ENCODE data around the gene UBP1.
"Not testable (repeated sequence)": the region's sequence is repeated elsewhere in the genome, so short reads cannot be mapped to it uniquely, and the experiment has no call there.

UBP1 gene

GRCh38 chr3:33437556-33438283, 2.5 kb downstream of the UBP1 start:
- no peak for DNase-seq (ENCODE audit: low spot score)

GRCh38 chr3:33433843-33434242, 6.4 kb downstream of the UBP1 start:
- DNase-seq (ENCODE audit: low spot score) = no peak

- no peak for DNase-seq (ENCODE audit: low spot score)
Measured at GRCh38 chr3:33430571-33430970, 9.6 kb downstream of the UBP1 start.

- no peak for DNase-seq (ENCODE audit: low spot score)
Measured at GRCh38 chr3:33430061-33430460, 10.1 kb downstream of the UBP1 start.

- DNase-seq (ENCODE audit: low spot score) = not testable (repeated sequence)
Measured at GRCh38 chr3:33429306-33429705, 10.9 kb downstream of the UBP1 start.

GRCh38 chr3:33428734-33429133, 11.5 kb downstream of the UBP1 start:
- DNase-seq (ENCODE audit: low spot score) = no peak

- no peak for DNase-seq (ENCODE audit: low spot score)
Measured at GRCh38 chr3:33426630-33427317, 13.4 kb downstream of the UBP1 start.

GRCh38 chr3:33426068-33426467, 14.1 kb downstream of the UBP1 start:
- DNase-seq (ENCODE audit: low spot score) = no peak

- no peak for DNase-seq (ENCODE audit: low spot score)
Measured at GRCh38 chr3:33425453-33425852, 14.8 kb downstream of the UBP1 start.

GRCh38 chr3:33424606-33425452, 15.4 kb downstream of the UBP1 start:
- DNase-seq (ENCODE audit: low spot score) = no peak

- no peak for DNase-seq (ENCODE audit: low spot score)
Measured at GRCh38 chr3:33420966-33421365, 19.2 kb downstream of the UBP1 start.

- DNase-seq (ENCODE audit: low spot score) = no peak
Measured at GRCh38 chr3:33419948-33420347, 20.3 kb downstream of the UBP1 start.

- no peak for DNase-seq (ENCODE audit: low spot score)
Measured at GRCh38 chr3:33417066-33417673, 23.0 kb downstream of the UBP1 start.

- DNase-seq (ENCODE audit: low spot score) = not testable (repeated sequence)
Measured at GRCh38 chr3:33410816-33411215, 29.4 kb downstream of the UBP1 start.

- DNase-seq (ENCODE audit: low spot score) = no peak
Measured at GRCh38 chr3:33403756-33404155, 36.4 kb downstream of the UBP1 start.

- no peak for DNase-seq (ENCODE audit: low spot score)
Measured at GRCh38 chr3:33402936-33403335, 37.3 kb downstream of the UBP1 start.

- DNase-seq (ENCODE audit: low spot score) = no peak
Measured at GRCh38 chr3:33401781-33402180, 38.4 kb downstream of the UBP1 start.

GRCh38 chr3:33398410-33398809, 41.8 kb downstream of the UBP1 start:
- DNase-seq (ENCODE audit: low spot score) = no peak

- no peak for DNase-seq (ENCODE audit: low spot score)
Measured at GRCh38 chr3:33395900-33396299, 44.3 kb downstream of the UBP1 start.

- no peak for DNase-seq (ENCODE audit: low spot score)
Measured at GRCh38 chr3:33394403-33395054, 45.7 kb downstream of the UBP1 start.

GRCh38 chr3:33392703-33393125, 47.5 kb downstream of the UBP1 start:
- DNase-seq (ENCODE audit: low spot score) = no peak

- no peak for DNase-seq (ENCODE audit: low spot score)
Measured at GRCh38 chr3:33392144-33392543, 48.1 kb downstream of the UBP1 start.
